Karpas-422 (cell line): ENCODE measurements around the gene NAB1. TPM values are rescaled to one million over a fixed set of nuclear protein-coding genes. Genes with fewer than 3 reads are reported as not detected.

Experiments used
- DNase-seq: peaks from one replicate; pipeline ENCODE4 v3.0.0-alpha.2; 2015
- H2AFZ ChIP-seq: fragments of 200-600 bp; sonication (generic); 2 replicates; pipeline ENCODE4 v1.6.1; 2014; ENCODE audit warnings: antibody characterized with exemption, low read length, mixed read lengths
- H3K27ac ChIP-seq: fragments of 200-600 bp; sonication (generic); 2 replicates; pipeline ENCODE4 v1.5.1; 2014; ENCODE audit warnings: mild to moderate bottlenecking, low read length, moderate library complexity
- H3K27me3 ChIP-seq: fragments of 200-600 bp; sonication (generic); 2 replicates; pipeline ENCODE4 v1.6.1; 2014; ENCODE audit warnings: low read length, mixed read lengths
- H3K36me3 ChIP-seq: fragments of 200-600 bp; sonication (generic); 2 replicates; pipeline ENCODE4 v1.6.1; 2014; ENCODE audit warnings: low read length, mixed read lengths; ENCODE audit not compliant: insufficient read depth
- H3K4me1 ChIP-seq: fragments of 200-600 bp; sonication (generic); 2 replicates; pipeline ENCODE4 v1.6.1; 2014; ENCODE audit warnings: mild to moderate bottlenecking, low read length, mixed read lengths
- H3K4me2 ChIP-seq: fragments of 200-600 bp; sonication (generic); 2 replicates; pipeline ENCODE4 v1.6.1; 2014; ENCODE audit warnings: low read length, low read depth, mild to moderate bottlenecking; ENCODE audit not compliant: poor library complexity, severe bottlenecking
- H3K4me3 ChIP-seq: fragments of 200-600 bp; sonication (generic); 2 replicates; pipeline ENCODE4 v1.5.1; 2014; ENCODE audit warnings: mild to moderate bottlenecking, antibody characterized with exemption, low read length, mixed read lengths
- H3K79me2 ChIP-seq: fragments of 200-600 bp; sonication (generic); 2 replicates; pipeline ENCODE4 v1.6.1; 2014; ENCODE audit warnings: mild to moderate bottlenecking, low read length, mixed read lengths
- H3K9ac ChIP-seq: fragments of 200-600 bp; sonication (generic); 2 replicates; pipeline ENCODE4 v1.6.0; 2014; ENCODE audit warnings: low read length
- H3K9me2 ChIP-seq: fragments of 200-600 bp; sonication (generic), shearing (Covaris generic); replicated peaks from 2 replicates; pipeline ENCODE4 v1.6.0; 2014; ENCODE audit warnings: mild to moderate bottlenecking, low read length, moderate library complexity; ENCODE audit not compliant: insufficient read depth
- H3K9me3 ChIP-seq: fragments of 300-700, 200-600 bp; sonication (generic); 2 replicates; pipeline ENCODE4 v1.6.1; 2014; ENCODE audit warnings: low read length, mixed read lengths
- H4K20me1 ChIP-seq: fragments of 200-600 bp; sonication (generic); 2 replicates; pipeline ENCODE4 v1.6.1; 2014; ENCODE audit warnings: mild to moderate bottlenecking, antibody characterized with exemption, low read length, low read depth; ENCODE audit not compliant: insufficient read depth
- total RNA-seq: library from RNA; depleted of rRNA; stranded (reverse); fragments of >200 nt; shearing (Covaris generic); gene quantifications from 2 replicates; pipeline ENCODE4 v1.2.3, GENCODE V29; 2014; ENCODE audit warnings: low replicate concordance

NAB1 gene
- total RNA-seq, 1 experiment from 2014 or later: 19.6 TPM

GRCh38 chr2:190716176-190716807 lies 67.4 kb downstream of the NAB1 start:
- Histone ChIP-seq H3K27ac (no peak overlapping the region), H3K9me3 (no peaks in the 10 kb centered on the region), H3K4me3 (no peak overlapping the region), H4K20me1 (no peaks in the 10 kb centered on the region), H3K79me2 (no peaks in the 10 kb centered on the region), H3K36me3 (no peaks in the 10 kb centered on the region), H3K9ac (no peak overlapping the region), H3K4me1 (peaks cover 27% of the 10 kb centered on the region), H3K4me2 (no peak overlapping the region), H3K27me3 (no peaks in the 10 kb centered on the region), H3K9me2 (no peaks in the 10 kb centered on the region), H2AFZ (no peak overlapping the region)
- no peak for DNase-seq

DNA sequence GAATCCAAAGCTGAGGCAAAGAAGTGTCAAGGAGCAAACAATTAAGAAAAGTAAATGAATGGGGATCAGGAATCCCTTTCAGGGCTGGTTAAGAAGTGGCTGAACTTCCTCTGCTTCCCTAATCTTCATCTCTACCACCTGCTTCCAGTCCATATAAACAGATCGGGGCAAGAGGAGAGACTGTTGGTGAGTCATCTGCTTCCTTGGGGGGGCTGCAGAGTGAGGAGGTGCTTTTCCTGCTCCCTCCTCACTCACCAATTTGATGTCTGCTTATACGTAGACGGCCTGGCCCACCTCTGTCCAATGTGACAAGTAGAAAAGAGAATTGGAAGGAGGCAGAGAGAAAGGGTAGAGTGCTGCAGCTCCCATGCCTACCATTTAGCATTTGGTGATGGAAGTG lies 68.4 kb downstream of the NAB1 start:
- Histone ChIP-seq H2AFZ (no peak overlapping the region), H4K20me1 (no peaks in the 10 kb centered on the region), H3K36me3 (no peaks in the 10 kb centered on the region), H3K4me1 (peaks cover 27% of the 10 kb centered on the region), H3K4me3 (no peak overlapping the region), H3K4me2 (no peak overlapping the region), H3K27me3 (no peaks in the 10 kb centered on the region), H3K9me2 (no peaks in the 10 kb centered on the region), H3K9me3 (no peaks in the 10 kb centered on the region), H3K9ac (no peak overlapping the region), H3K27ac (no peak overlapping the region), H3K79me2 (no peaks in the 10 kb centered on the region)
- DNase-seq: no peak

- H3K27me3 ChIP-seq: no peaks in the 10 kb centered on the region
- no peak overlapping the region for H3K9ac ChIP-seq
- no peak overlapping the region for H3K27ac ChIP-seq
- H3K4me1 ChIP-seq: peaks cover 23% of the 10 kb centered on the region
- H4K20me1 ChIP-seq: no peaks in the 10 kb centered on the region
- peak overlapping the region; percentile 26; the same call in 1 of the 2 replicates for H3K4me3 ChIP-seq
- DNase-seq: no peak
- H3K79me2 ChIP-seq: no peaks in the 10 kb centered on the region
- H3K9me3 ChIP-seq: no peaks in the 10 kb centered on the region
- H2AFZ ChIP-seq: no peak overlapping the region
- H3K4me2 ChIP-seq: peak overlapping the region; percentile 52
- no peaks in the 10 kb centered on the region for H3K36me3 ChIP-seq
- no peaks in the 10 kb centered on the region for H3K9me2 ChIP-seq
Measured at GRCh38 chr2:190717764-190718651, 69.1 kb downstream of the NAB1 start.

GRCh38 chr2:190718652-190719526 lies 70.0 kb downstream of the NAB1 start:
- Histone ChIP-seq H3K4me3 (peak overlapping the region; percentile 26; the same call in 1 of the 2 replicates), H2AFZ (no peak overlapping the region), H3K9me3 (no peaks in the 10 kb centered on the region), H3K79me2 (no peaks in the 10 kb centered on the region), H3K4me1 (peaks cover 17% of the 10 kb centered on the region), H3K36me3 (no peaks in the 10 kb centered on the region), H3K4me2 (peak overlapping the region; percentile 52), H4K20me1 (no peaks in the 10 kb centered on the region), H3K27me3 (no peaks in the 10 kb centered on the region), H3K9ac (peak overlapping the region; percentile 15; the same call in 1 of the 2 replicates), H3K9me2 (no peaks in the 10 kb centered on the region), H3K27ac (no peak overlapping the region)
- peak; percentile 56 for DNase-seq

DNA sequence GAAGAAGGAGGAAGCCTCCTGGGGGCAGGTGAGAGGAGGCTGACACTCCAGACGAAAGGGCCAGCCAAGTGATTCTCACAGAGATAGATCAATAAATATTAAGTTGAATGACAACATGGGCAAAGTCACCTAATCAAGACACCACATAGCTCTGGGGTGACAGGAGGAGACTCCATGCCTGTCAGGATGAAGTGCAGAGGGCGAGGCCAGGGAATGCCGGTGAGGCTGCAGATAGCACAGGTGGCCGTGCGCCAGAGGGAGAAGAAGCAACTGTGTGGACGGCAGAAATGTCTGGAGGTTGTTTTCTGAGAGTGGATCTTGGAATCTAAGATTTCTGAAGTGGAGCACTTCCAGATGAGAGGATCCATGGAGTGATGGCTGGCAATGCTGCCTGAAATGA lies 71.4 kb downstream of the NAB1 start:
- no peaks in the 10 kb centered on the region for H3K36me3 ChIP-seq

DNA sequence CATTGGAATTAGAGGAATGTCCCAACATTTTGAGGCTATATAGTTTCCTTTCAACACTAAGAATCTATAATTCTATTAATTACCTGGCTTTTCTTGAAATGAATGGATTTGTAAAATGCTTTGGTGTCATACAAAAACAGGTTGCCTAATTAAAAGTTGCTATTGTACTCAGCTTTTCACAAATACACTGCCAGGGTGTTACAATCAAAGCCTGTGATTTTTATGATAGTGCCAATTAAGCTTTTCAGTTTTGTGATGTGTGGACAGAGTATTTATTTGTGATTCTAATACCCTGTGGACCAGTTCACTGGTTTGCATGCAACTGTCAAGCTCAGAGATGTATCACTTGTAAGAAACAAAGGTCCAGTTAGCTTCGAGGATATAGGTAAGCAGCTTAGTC lies 71.8 kb downstream of the NAB1 start:
- no peaks in the 10 kb centered on the region for H3K9me3 ChIP-seq
- H3K27ac ChIP-seq: no peak overlapping the region
- no peaks in the 10 kb centered on the region for H3K27me3 ChIP-seq

More for the DNA sequence above, 71.4 kb downstream of the NAB1 start:
- Histone ChIP-seq H2AFZ (no peak overlapping the region), H4K20me1 (no peaks in the 10 kb centered on the region), H3K9me2 (no peaks in the 10 kb centered on the region), H3K9ac (no peak overlapping the region), H3K4me2 (no peak overlapping the region), H3K4me3 (no peak overlapping the region), H3K27ac (no peak overlapping the region), H3K4me1 (peaks cover 17% of the 10 kb centered on the region), H3K79me2 (no peaks in the 10 kb centered on the region), H3K9me3 (no peaks in the 10 kb centered on the region), H3K27me3 (no peaks in the 10 kb centered on the region)
- no peak for DNase-seq

GRCh38 chr2:190722061-190722759 lies 73.3 kb downstream of the NAB1 start:
- Histone ChIP-seq H3K36me3 (no peaks in the 10 kb centered on the region), H4K20me1 (no peaks in the 10 kb centered on the region), H3K4me3 (no peak overlapping the region), H3K9ac (no peak overlapping the region), H3K4me1 (peaks cover 17% of the 10 kb centered on the region), H3K9me3 (no peaks in the 10 kb centered on the region), H3K9me2 (no peaks in the 10 kb centered on the region), H3K4me2 (no peak overlapping the region), H3K79me2 (no peaks in the 10 kb centered on the region), H3K27ac (no peak overlapping the region), H3K27me3 (no peaks in the 10 kb centered on the region), H2AFZ (no peak overlapping the region)
- DNase-seq: no peak

More for the DNA sequence above, 71.8 kb downstream of the NAB1 start:
- no peak overlapping the region for H2AFZ ChIP-seq
- H3K4me3 ChIP-seq: no peak overlapping the region
- H3K9me2 ChIP-seq: no peaks in the 10 kb centered on the region
- H4K20me1 ChIP-seq: no peaks in the 10 kb centered on the region
- H3K9ac ChIP-seq: no peak overlapping the region
- no peak overlapping the region for H3K4me2 ChIP-seq
- no peaks in the 10 kb centered on the region for H3K36me3 ChIP-seq
- H3K79me2 ChIP-seq: no peaks in the 10 kb centered on the region
- DNase-seq: no peak
- peaks cover 17% of the 10 kb centered on the region for H3K4me1 ChIP-seq
